HG03378 (cell line): ENCODE measurements around the gene ADGRA1.
"Not testable (repeated sequence)": the region's sequence is repeated elsewhere in the genome, so short reads cannot be mapped to it uniquely, and the experiment has no call there.

Experiments
- ATAC-seq: cut with Tn5 transposase; IDR thresholded peaks from one replicate; pipeline ENCODE4 v1.9.1; 2021; ENCODE audit warnings: mild to moderate bottlenecking, moderate library complexity; ENCODE audit not compliant: unreplicated experiment

ADGRA1 gene

DNA sequence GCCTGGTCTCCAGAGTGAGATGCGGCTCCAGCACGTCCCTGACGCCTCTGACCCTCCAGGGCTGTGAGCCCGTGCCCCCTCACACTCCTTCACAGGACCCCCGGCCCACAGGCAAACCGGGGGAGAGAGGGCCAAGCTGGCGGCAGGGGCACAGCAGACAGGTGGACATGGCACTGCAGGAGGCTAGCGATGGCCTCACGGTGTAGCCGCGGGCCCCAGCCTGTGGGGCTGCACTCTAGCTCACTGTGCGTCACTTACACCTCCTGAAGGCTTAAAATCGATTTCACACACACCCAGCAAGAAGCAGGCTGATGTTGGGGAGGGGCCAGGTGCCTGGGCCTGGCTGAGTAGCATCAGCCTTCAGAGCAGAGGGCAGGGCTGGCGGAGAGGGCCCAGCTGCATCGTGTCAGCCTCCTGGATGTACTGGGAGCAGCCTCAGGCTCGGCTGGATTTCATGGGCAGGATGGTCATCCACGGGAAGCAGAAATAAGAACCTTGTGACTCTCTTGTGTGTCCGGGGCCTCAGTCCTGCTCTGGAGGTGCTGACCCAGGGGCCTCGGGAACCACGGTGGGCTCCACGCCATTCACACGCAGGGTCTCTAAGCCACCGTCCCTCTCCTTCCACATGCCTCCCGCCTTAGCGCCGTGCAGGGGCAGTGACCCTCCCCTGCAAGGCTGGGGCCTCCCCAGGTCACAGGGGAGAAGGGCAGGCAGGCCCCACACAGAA is 52.9 kb downstream of the ADGRA1 start:
- no peak for ATAC-seq

- ATAC-seq = no peak
Measured at GRCh38 chr10:133141144-133141957, 53.6 kb downstream of the ADGRA1 start.

DNA sequence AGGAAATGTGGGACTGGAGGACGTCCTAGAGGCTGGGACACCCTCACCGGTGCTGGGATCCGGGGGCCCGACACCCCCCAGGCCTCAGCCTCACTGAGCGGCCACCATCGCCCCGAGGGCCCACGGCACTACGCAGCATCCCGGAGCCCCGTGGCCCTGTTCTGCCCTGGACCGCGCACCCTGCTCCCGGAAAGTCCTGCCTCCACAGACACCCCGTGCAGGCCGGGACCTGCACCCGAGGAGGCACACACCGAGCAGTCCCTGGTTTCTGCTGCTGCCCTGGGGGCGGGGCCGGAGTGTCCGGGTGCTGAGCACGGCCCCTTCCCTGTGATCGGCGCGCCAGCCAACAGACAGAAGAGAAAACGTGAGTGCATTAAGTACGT is 54.2 kb downstream of the ADGRA1 start:
- ATAC-seq = no peak

- ATAC-seq = no peak
Measured at GRCh38 chr10:133142523-133143199, 54.9 kb downstream of the ADGRA1 start.

DNA sequence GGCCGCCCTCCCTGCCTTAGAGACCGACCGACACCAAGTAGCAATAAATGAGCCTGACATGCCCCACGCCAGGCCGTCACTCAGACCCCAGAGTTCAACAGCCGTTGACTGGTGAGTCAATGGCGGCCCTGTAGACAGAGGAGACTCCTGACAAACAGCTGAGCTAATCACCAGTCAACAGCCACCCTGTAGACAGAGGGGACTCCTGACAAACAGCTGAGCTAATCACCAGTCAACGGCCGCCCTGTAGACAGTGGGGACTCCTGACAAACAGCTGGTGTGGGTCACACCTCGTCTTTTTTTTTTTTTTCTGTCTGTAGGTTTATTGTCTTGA is 55.4 kb downstream of the ADGRA1 start:
- ATAC-seq = no peak

DNA sequence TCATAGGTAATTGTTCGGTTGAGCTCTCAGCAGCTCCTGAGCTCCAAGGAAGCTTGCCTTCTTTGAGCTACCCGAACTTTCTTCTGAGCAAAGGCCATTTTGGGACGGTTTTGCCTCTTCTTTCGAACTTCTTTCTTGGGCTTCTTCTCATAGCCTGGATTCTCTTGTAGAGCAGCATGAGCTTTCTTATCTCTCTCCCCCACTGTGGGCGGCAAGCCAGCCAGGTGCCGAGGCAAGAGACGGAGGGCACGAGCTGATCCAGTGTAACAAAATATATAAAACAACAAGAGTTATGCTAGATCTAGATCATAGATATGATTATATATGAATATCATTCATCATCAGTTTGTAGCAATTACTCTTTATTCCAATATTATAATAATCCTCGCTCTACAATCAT is 55.8 kb downstream of the ADGRA1 start:
- no peak for ATAC-seq

DNA sequence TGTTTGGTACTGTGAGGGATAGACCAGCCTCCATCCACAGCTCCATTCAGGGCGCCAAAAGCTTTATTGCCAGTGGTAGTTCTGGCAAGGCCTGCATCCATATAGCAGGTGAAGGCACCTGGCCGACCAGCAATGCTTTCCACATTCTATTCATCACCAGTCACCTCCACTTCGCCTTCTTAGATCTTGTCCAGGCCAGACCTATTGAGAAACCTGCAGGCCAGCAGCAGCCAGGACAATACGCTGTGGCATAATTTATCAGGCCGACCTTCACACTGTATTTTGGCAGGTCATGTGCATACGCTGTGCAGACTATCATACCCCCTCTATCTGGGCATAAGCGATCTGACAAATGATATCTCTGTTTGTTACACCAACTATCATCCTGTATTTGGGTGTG is 57.0 kb downstream of the ADGRA1 start:
- ATAC-seq = no peak

DNA sequence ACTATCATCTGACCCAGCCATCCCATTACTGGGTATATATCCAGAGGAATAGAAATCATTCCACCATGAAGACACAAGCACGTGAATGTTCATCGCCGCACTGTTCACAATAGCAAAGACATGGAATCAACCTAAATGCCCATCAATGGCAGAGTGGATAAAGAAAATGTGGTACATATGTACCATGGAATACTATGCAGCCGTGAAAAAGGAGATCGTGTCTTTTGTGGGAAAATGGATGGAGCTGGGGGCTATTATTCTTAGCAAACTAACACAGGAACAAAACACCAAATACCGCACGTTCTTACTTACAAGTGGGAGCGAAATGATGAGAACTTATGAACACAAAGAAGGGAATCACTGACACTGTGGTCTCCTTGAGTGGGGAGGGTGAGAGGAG is 62.5 kb downstream of the ADGRA1 start:
- no peak for ATAC-seq

- ATAC-seq = no peak
Measured at GRCh38 chr10:133150656-133151055, 62.9 kb downstream of the ADGRA1 start.

DNA sequence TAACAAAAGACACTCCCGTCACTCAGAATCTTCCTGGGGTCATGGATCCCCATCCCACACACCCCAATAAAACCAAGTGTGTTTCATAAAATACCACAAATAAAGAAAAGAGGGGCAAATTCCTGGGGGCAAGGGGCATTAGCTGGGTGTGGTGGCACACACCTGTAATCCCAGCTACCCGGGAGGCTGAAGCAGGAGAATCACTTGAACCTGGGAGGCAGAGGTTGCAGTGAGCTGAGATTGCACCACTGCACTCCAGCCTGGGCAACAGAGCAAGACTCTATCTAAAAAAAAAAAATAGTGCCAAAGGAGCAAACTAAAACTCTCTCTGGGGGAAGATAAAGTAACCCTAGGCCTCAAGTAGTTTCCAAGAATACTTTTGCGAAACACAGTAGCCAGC is 63.3 kb downstream of the ADGRA1 start:
- not testable (repeated sequence) for ATAC-seq

- no peak for ATAC-seq
Measured at GRCh38 chr10:133151543-133151972, 63.8 kb downstream of the ADGRA1 start.

- no peak for ATAC-seq
Measured at GRCh38 chr10:133154411-133154810, 66.7 kb downstream of the ADGRA1 start.

- no peak for ATAC-seq
Measured at GRCh38 chr10:133154996-133155778, 67.5 kb downstream of the ADGRA1 start.

GRCh38 chr10:133156674-133157579 is 69.2 kb downstream of the ADGRA1 start:
- ATAC-seq = no peak

DNA sequence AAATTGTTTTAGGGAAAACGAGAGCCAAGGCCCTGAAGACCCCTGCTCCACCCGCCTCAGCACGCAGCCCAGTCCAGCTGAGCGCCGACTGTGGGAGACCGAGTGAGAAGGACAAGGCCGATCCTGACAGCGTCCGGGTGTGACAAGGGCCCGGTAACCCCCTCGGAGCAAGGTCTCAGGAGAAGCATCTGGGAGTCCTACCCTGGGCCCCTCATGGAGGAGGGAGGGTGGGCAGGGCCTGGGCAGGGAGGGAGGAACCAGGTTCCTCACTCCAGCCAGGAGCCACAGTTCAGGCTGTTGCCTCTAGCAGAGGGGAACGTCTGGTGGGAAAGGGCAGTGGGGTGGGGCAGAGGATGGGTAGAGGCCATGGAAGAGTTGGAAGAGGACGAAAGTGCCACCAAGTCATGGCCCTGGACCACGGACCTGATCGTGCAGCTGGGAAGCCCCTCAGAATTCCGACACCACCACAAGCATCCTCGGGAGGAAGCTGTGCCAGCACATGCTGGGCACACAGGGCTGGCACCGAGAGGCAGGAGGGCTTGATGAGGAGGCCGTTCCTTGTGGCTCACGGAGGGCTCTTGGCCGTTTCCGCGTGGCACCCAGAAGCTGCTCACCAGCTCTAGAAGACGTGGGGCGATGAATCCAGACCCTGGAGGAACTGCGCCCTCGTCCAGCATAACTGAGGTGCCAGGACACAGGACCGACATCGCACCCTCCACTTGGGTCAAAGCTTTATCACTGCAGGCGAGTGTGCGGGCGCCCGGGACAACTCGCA is 70.1 kb downstream of the ADGRA1 start:
- no peak for ATAC-seq

DNA sequence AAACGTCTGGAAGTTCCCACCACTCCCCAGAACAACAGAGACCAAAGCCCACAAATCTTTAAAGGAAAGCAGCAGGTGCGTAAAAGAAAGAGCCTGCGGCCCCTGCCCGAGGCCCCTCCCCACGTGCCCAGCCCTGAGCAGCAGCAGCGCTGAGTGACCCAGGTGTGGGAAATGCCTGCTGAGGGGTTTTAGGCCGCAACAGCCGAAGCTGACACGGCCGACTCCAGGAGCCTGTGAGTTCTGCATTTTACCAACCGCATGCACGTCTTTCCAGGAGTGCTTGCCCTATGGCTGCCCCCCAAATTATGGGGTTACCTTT is 70.7 kb downstream of the ADGRA1 start:
- no peak for ATAC-seq

- no peak for ATAC-seq
Measured at GRCh38 chr10:133158756-133159610, 71.3 kb downstream of the ADGRA1 start.

- no peak for ATAC-seq
Measured at GRCh38 chr10:133159611-133159949, 71.9 kb downstream of the ADGRA1 start.
